IPS-NIHi11 (cell line): ENCODE measurements around the gene CRY1.
"Not testable (repeated sequence)": the region's sequence is repeated elsewhere in the genome, so short reads cannot be mapped to it uniquely, and the experiment has no call there.

Experiments used
- DNase-seq: peaks from one replicate; pipeline ENCODE4 v3.0.0; 2012; ENCODE audit warnings: mixed read lengths, low spot score

Gene CRY1

DNA sequence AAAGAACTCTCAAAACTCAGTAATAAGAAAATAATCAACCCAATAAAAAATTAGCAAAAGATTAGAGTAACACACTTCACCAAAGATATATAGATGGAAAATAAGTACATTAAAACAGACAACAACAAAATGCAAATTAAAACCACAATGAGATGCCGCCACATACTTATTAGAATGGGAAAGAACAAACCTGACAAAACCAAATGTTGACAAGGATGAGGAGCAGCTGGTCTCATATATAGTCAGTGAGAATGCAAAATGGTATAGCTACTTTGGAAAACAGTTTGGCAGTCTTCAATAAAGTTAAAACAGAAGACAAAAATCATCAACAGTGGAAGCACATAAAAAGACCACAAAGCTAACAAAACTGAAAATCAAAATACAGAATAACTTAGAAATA, 29.1 kb downstream of the CRY1 start:
- no peak for DNase-seq

DNA sequence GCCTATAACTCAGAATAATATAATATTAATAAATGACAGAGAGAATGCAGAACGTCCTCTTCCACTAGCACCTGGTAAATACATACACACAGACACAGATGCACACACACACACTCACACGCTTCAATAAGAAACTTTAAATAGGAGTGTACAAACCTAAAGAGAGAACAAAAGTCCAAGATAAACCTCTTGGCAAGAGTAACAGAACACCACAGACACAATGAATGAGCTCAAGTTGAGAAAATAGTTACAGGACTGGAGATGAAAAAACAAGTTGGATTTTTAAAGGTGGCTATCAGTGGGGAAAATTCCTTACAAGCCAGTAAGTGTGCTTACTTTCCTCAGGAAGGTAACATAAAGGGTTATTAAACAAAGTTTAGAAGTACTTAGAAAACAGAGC, 35.2 kb downstream of the CRY1 start:
- no peak for DNase-seq

DNA sequence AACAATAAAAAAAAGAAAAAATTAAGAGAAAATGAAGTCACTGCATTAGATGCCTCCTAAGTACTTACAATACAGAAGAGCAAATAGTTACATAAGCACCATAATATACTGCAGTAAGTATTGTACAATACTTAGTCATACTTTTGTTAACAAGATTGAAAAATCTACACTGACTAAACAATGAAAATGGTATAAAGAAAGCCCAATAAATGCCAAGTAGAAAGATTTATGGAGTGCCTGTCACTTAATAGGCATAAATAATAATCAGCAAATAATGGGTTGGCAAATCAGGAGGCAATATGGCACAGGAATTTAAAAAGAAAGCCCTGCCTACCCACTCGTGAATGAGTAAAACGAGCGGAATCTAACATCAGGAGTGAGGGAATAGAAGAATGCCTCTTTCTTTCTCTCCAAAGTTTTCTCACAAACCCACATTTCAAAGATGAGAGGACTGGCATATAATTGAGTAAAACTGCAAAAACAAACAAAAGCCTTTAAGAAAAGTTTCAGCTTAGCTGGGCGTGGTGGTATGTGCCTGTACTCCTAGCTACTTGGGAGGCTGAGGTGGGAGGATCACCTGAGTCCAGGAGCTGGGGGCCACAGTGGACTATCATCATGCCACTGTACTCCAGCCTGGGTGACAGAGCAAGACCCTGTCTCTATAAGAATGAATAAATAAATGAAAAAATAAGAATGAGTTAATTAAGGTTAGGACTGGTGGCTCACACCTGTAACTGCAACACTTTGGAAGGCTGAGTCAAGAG, 36.1 kb downstream of the CRY1 start:
- DNase-seq: no peak

DNA sequence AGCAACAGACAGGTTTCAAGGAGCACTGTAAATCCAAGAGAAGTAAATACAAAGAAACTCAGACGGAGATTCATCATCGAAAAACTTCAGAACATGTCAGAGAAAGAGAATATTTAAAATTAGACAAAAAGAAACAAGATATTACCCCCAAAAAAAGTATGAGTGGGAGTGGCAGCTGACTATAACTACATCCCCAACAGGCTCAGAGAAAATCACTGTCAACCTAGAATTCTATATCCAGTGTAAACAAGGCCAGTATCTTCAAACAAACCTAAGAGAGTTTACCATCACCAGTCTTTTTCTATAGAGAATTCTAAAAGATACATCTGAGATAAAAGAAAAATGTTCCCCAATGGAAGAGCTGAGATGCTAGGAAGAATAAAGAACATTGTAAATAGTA, 39.6 kb downstream of the CRY1 start:
- no peak for DNase-seq

DNA sequence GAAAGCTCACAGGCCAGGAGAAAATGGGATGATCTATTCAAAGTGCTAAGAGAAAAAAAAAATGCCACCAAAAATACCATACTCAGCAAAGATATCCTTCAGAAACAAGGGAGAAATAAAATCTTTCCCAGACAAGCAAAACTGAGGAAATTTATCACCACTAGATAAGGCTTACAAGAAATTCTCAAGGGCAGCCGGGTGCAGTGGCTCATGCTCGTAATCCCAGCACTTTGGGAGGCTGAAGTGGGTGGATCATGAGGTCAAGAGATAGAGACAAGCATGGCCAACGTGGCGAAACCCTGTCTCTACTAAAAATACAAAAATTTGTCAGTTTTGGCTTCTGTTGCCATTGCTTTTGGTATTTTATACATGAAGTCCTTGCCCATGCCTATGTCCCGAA, 48.2 kb downstream of the CRY1 start:
- DNase-seq: no peak

DNA sequence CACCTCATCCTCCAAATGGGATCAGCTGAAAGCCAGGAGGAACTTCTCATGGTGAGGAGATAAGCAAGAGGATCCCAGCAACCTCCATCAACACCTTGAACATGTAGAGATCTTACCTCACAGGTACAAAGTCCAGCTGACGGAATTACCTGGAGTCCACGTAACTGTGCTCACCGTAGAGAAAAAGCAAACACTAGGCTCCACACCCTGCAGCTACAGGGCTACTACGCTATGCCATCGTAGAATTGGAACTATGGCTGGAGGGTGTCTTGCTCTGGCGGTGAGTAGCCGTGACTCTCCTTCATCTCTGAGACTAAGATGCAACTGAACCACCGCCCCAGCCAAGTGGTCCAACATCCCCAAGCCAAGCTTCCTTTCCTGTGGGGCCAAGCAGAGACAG, 50.5 kb downstream of the CRY1 start:
- no peak for DNase-seq

DNA sequence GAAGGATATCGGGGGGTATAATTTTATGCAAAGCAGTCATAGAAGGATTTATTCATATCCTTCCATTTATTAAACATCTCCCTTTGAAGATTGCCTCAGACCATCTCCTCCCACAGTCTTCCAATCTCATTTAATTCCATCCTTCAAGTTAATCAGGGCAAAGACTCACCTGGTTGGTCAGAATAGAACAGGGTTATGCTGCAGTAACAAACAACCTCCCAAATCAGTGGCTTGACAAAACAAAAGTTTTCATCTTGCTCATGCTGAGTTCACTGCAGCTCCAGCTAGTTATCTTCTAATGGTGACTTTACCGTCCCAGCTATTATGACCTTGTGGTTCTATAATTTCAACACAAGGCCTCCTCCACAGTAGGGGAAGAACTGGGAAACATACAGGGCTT, 57.6 kb downstream of the CRY1 start:
- DNase-seq: no peak

DNA sequence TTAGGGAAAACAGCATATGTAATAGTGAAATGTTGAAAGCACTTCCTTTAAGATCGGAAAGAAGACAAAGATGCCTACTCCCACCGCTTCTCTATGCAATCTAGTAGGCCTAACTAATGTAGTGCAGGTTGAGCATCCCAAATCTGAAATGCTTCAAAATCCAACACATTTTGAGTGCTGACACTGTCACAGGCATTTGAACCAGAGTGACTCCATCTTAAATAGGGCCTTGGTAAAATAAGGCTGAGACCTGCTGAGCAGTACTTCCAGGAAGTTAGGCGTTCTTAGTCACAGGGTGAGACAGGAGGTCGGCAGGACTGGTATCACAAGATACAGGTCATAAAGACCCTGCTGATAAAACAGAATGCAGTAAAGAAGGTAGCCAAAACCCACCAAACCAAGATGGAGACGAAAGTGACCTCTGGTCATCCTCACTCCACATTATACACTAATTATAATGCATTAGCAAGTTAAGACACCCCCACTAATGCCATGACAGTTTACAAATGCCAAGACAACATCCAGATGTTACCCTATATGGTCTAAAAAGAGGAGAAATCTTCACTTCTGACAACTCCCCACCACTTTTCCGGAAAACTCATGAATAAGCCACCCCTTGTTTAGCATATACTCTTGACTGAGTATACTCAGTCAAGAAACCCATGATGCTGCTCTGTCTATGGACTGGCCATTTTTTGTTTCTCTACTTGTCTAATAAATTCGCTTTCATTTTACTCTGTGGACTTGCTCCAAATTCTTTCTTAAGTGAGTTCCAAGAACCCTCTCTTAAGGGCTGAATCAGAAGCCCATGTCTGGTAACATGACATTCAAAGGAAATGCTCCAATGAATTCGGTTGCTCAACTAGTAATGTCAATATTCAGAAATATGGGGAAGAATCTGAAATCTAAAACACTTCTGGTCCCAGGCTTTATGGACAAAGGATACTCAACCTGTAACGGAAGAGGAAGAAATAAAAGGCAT, 59.3 kb downstream of the CRY1 start:
- no peak for DNase-seq

DNA sequence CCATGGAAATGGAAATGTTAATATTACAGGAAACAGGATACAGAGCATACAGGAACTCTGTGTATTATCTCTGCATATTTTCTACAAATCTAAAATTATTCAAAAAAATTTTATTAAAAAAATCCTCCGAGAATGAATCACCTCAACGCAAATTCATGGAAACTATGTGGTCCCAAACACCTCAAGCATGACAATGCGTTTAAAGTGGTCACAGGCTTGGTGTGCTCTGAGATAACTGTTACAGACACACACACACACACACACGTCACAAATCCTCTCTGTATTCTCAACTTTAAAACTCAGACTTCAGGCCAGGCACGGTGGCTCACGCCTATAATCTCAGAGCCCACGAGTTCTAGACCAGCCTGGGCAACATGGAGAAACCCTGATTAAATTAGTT, 61.1 kb downstream of the CRY1 start:
- no peak for DNase-seq

DNA sequence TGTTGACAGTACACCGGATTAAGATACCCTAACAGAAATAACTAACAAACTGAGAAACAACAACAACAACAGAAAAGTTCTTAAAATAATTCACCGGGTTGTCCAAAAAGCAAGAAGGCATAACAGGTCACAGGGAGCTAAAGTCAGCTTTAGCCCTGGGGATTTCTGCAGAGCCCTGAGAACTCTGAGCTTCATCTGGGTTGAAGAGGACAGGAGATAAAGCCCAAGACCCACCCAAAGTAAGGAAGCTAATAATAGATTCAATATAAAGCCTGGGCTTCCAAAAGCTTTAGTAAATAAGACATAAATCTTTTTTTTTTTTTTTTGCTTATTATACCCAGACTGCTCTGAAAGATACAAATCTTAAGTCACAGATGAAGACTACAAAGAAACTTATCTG, 62.3 kb downstream of the CRY1 start:
- no peak for DNase-seq

DNA sequence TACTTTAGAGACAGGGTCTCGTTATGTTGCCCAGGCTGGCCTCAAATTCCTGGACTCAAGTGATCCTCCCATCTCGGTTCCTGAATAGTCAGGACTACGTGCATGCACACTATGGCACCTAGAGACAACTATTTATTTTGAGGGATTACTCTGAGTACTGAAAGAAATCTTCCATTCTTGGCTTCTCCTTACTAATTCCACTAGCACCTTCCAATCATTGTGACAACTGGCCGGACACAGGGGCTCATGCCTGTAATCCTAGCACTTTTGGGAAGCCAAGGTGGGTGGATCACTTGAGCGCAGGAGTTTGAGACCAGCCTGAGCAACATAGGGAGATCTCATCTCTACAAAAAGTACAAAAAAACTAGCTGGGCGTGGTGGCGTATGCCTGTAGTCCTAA, 64.3 kb downstream of the CRY1 start:
- no peak for DNase-seq

DNA sequence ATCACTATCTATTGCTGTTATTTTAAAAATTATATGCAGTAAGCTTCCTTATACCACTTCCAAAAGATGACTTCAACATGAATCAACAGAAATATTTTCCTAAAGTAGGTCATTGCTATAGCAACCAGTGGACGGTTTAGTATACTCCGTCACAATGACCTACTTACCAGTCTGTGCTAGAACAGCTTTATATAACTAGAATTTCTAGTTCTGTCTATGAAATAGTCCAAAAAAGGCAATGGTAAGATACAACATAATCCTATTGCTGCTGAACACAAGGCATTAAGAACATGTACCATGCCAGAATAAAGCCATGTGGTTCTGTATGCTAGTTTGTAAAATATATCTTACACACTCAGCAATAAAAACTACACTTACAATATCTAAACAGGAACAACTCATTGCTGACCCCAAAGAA, 65.7 kb downstream of the CRY1 start:
- peak; percentile 13 for DNase-seq

DNA sequence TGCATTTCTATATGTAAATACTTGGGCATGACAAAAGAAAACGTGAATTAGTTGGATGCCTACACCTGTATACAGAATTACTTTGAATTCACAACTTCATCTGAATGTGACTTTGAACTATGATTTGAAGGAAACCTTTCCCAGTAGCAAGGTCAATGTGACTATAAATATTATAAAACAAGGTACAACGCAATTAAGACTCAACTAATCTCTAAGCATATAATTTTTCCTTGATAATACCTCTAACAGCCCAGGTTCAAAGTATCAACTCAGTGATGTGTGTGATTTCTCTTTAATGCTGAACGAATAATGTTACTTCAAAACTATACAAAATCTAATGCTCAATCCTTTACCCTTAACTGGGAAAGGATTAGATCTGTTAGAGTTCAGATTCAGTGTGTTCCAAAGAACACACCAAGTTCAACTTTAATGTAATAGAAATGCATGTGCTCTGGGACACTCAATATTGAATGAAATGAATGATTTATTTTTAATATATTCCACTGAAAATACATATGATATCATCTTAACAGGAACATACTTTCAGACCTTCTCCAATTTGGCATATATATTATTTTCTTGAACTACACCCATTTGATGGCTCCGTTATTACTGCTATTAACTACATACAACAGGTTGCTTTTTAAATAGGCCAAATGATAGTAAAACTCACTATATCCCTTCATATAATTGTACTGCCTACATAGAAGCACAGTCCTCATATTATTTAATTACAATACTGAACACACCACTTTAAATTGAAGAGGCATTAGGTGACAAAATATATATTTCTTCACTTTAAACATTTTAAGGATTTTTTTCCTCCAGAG, 66.3 kb downstream of the CRY1 start:
- DNase-seq: no peak

DNA sequence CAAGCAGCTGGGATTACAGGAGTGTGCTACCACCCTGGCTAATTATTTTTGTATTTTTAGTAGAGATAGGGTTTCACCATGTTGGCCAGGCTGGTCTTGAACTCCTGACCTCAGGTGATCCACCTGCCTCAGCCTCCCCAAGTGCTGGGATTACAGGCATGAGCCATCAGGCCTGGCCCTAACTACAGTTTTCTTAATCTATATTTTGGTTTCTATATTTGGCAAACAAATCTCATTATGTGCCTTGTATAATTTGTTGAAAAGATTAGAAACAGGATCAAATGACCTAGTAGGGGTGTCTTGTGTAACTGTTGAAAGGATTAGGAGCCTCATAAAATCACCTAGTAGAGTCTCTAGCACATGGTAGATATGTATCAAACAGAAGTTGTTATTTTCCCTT, 67.0 kb downstream of the CRY1 start:
- not testable (repeated sequence) for DNase-seq

DNA sequence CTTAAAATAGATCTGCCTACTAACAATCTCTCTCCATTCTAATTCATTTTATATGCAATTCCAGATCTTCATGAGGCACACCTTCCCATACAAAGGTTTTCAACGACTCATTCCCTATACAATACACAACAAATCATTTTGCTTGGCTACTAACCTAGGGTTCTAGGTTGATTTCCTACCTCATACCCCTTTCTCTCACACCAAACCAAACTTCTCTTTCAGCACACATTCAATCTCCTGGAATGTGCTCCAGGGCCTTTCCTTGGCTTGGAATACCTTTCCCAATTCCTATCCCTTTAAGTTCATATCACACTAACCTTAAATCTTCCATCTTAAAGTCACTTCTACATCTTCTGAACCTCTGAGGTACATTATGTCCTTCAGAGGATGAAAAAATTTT, 67.7 kb downstream of the CRY1 start:
- DNase-seq: no peak

DNA sequence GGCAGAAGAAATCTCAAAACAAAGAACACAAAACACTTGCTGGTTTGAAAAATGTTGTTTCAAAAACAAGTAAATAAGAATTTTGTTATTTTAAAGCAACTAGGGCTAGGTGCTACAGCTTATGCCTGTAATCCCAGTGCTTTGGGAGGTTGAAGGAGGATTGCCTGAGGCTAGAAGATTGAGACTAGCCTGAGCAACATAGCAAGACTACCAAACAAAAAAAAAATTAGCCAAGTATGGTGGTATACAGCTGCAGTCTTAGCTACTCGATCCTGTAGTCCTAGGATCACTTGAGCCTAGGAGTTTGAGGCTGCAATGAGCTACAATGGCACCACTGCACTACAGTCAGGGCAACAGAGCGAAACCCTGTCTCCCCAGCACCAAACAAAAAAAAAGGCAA, 73.8 kb downstream of the CRY1 start:
- no peak for DNase-seq

DNA sequence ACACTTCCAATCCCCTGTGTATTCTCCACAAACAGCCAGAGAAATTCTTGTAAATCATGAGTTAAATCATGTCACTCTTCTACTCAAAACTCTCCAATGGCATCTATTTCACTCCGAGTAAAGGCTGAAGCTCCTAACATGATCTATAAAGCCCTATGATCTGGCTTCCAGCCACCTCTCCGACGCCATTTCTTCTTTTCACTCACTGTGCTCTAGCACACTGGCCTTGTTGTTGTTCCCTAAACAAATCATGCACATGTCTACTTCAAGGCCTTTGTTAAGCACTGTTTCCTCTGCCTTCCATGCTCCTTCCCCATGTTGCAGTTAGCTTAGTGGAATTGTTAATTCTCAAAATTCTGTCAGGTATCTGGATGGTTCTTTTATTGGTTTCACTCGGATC, 76.3 kb downstream of the CRY1 start:
- DNase-seq: no peak

DNA sequence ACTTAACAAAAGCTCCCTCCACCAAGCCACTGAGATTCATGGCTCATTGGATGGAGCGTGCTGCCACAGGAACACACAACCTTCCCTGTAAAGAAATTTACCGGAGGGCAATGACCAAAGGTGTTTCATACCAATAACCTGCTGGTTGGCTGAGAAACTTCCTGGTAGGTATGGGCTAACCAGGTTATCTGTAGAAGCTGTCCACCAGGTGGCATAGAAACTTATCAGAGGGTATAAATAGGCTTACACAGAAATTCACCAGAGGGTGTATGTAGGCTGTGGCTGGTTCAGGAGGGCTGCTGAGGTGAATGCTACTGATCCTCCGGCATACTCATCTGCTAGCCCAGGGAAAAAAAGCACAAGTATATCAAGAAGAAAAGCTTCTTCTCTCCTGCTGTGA, 79.3 kb downstream of the CRY1 start:
- peak; percentile 42 for DNase-seq

DNA sequence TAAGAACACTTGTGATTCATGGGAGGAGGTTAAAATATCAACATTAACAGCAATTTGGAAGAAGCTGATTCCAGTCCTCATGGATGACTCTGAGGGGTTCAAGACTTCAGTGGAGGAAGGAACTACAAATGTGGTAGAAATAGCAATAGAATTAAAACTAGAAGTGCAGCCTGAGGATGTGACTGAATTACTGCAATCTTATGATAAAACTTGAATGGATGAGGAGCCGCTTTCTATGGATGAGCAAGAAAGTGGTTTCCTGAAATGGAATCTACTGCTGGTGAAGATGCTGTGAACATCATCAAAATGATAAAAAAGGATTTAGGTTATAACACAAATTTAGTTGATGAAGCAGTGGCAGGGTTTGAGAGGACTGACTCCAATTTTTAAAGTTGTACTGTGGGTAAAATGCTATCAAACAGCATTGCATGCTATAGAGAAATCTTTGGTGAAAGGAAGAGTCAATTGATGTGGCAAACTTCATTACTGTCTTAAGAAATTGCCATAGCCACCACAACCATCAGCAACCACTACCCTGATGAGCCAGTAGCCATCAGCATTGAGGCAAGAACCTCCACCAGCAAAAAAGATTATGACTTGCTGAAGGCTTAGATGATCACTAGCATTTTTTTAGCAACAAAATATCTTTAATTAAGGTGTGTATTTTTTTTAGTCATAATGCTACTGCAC, 80.5 kb downstream of the CRY1 start:
- no peak for DNase-seq

DNA sequence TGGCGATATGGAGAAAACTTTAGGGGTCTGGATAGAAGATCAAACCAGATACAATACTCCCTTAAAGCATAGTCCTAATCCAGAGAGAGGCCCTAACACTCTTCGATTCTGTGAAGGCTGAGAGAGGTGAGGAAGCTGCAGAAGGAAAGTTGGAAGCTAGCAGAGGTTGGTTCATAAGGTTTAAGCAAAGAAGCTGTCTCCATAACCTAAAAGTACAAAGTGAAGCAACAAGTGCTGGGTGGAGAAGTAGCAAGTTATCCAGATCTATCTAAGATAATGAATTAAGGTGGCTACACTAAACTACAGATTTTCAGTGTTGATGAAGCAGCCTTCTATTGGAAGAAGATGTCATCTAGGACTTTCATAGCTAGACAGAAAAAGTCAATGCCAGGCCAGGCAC, 81.8 kb downstream of the CRY1 start:
- DNase-seq: no peak

DNA sequence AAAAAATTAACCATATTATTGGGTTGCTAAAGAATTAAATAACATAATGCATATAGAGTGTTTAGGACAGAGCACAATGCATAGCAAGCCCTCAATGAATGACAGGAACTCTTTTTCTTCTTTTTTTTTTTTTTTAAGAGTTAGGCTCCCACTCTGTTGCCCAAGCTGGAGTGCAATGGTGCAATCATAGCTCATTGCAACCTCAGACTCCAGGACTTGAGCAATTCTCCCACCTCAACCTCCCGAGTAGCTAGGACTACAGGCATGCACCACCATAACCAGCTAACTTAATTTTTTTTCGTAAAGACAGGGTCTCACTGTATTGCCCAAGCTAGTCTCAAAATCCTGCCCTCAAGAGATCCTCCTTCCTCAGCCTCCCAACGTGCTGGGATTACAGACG, 85.9 kb downstream of the CRY1 start:
- DNase-seq: no peak

DNA sequence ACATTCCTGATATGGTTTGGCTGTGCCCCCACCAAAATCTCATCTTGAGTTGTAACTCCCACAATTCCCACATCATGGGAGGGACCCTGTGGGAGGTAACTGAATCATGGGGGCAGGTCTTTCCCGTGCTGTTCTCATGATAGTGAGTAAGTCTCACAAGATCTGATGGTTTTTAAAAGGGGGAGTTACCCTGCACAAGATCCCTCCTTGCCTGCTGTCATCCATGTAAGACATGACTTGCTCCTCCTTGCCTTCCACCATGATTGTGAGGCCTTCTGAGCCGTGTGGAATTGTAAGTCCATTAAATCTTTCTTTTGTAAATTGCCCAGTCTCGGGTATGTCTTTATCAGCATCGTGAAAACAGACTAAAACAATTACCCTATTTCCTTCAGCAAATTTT, 90.7 kb downstream of the CRY1 start:
- DNase-seq: not testable (repeated sequence)
